BLaER1 treated with 17β-estradiol and CSF1 and Interleukin-3, amounts not matched to agents 10 nM and 100 nM (cell line): ENCODE measurements around the gene PAN3.
"Not testable (repeated sequence)": the region's sequence is repeated elsewhere in the genome, so short reads cannot be mapped to it uniquely, and the experiment has no call there.

Experiments used
- H3K27ac ChIP-seq, 11 experiments: shearing (Covaris generic); formaldehyde crosslinking; 2 replicates each; pipeline ENCODE4 v1.8.1; 2022
- H3K27me3 ChIP-seq, 11 experiments: shearing (Covaris generic); formaldehyde crosslinking; 2 replicates each; pipeline ENCODE4 v1.8.1; 2022
- H3K36me3 ChIP-seq, 11 experiments: shearing (Covaris generic); formaldehyde crosslinking; 2 replicates each; pipeline ENCODE4 v1.8.1; 2022
- H3K4me1 ChIP-seq, 10 experiments: shearing (Covaris generic); formaldehyde crosslinking; 2 replicates each; pipeline ENCODE4 v1.8.1; 2022
- H3K4me2 ChIP-seq, 11 experiments: shearing (Covaris generic); formaldehyde crosslinking; 2 replicates each; pipeline ENCODE4 v1.8.1; 2022
- H3K4me3 ChIP-seq, 10 experiments: shearing (Covaris generic); formaldehyde crosslinking; 2 replicates each; pipeline ENCODE4 v1.8.1; 2022
- H3K9ac ChIP-seq, 11 experiments: shearing (Covaris generic); formaldehyde crosslinking; 2 replicates each; pipeline ENCODE4 v1.8.1; 2022
- H3K9me3 ChIP-seq, 11 experiments: shearing (Covaris generic); formaldehyde crosslinking; replicated peaks in 1 of 11; 2 replicates each; pipeline ENCODE4 v1.8.1; 2022
- H4K20me1 ChIP-seq, 11 experiments: shearing (Covaris generic); formaldehyde crosslinking; 2 replicates each; pipeline ENCODE4 v1.8.1; 2022
- Cebpa-rat ChIP-seq, 11 experiments: shearing (Covaris generic); IDR thresholded peaks; 2 replicates each; pipeline ENCODE4 v1.8.1; 2022

The PAN3 gene

GRCh38 chr13:28128030-28128429 is 10.3 kb upstream of the PAN3 start:
- TF ChIP-seq Cebpa-rat (IDR thresholded peaks at IDR 0.05): no peak
- no peak overlapping the region for H3K27ac ChIP-seq
- no peaks in the 10 kb centered on the region for H3K9me3 ChIP-seq
- H3K4me3 ChIP-seq: no peak overlapping the region
- H3K9ac ChIP-seq: no peak overlapping the region
- no peaks in the 10 kb centered on the region for H3K27me3 ChIP-seq
- peaks cover 0 to 25% (median 21%) of the 10 kb centered on the region in 10 experiments; a peak in 16 of 20 replicates for H3K4me1 ChIP-seq
- H3K36me3 ChIP-seq: no peaks in the 10 kb centered on the region
- H4K20me1 ChIP-seq: no peaks in the 10 kb centered on the region
- no peak overlapping the region for H3K4me2 ChIP-seq

GRCh38 chr13:28128926-28129325 is 9.4 kb upstream of the PAN3 start:
- Histone ChIP-seq H4K20me1 (no peaks in the 10 kb centered on the region), H3K9ac (no peak overlapping the region), H3K36me3 (no peaks in the 10 kb centered on the region), H3K4me1 (peaks cover 0 to 25% (median 21%) of the 10 kb centered on the region in 10 experiments; a peak in 16 of 20 replicates), H3K9me3 (no peaks in the 10 kb centered on the region), H3K4me2 (peak overlapping the region in 6 of 11 experiments; percentile 6 to 37 (median 32); a peak in 12 of 22 replicates), H3K27me3 (no peaks in the 10 kb centered on the region), H3K27ac (no peak overlapping the region), H3K4me3 (no peak overlapping the region)
- no peak for TF ChIP-seq Cebpa-rat (IDR thresholded peaks at IDR 0.05)

DNA sequence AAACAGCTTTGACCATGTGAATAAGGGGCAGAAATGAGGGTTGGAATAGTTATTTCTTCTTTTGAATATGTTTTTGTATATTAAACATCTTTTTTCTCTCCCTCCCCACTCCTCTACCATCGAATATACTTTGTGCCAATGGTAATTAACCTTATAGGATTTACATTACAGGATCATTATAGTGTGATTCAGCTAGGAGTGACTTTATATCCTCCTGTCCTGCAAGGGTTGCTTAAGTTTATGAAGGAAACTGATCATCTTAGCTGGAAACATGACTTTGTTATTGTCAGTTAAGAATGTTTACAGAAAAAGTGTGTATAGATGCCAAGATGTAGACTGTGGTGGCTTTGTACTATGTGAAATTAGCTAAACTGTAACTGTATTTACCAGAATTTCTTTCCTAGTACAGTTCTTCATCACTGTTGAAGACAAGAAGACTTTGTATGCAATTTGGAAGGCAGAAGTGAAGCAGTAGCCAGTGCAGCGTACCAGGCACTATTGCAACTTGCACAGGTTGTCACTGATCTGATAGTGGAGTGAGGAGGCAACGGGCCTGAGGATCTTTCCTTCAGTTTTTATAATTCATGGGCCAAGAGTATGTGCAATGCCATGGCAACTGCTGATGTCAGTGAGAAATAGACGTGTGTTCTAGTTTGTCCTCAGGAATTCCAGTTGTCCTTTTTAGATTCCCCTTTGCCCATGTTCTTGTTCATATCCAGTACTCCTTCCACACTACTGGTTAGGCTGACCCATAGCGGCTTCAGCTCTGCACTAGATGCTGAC is 8.2 kb upstream of the PAN3 start:
- Histone ChIP-seq H3K36me3 (0 out of 22 replicates have a peak, but pooled peaks cover 0 to 1% (median 0%) of the 10 kb centered on the region in 11 experiments), H3K27ac (no peak overlapping the region), H3K9me3 (no peaks in the 10 kb centered on the region), H3K4me1 (peaks cover 0 to 26% (median 21%) of the 10 kb centered on the region in 10 experiments; a peak in 16 of 20 replicates), H4K20me1 (no peaks in the 10 kb centered on the region), H3K9ac (no peak overlapping the region), H3K27me3 (no peaks in the 10 kb centered on the region), H3K4me3 (no peak overlapping the region), H3K4me2 (no peak overlapping the region)
- no peak for TF ChIP-seq Cebpa-rat (IDR thresholded peaks at IDR 0.05)

GRCh38 chr13:28131646-28132045 is 6.7 kb upstream of the PAN3 start:
- H3K27me3 ChIP-seq: no peaks in the 10 kb centered on the region
- no peak overlapping the region for H3K4me2 ChIP-seq
- H4K20me1 ChIP-seq: no peaks in the 10 kb centered on the region; a peak in 1 of 22 replicates
- peaks cover 6 to 36% (median 29%) of the 10 kb centered on the region in 10 experiments; a peak in 18 of 20 replicates for H3K4me1 ChIP-seq
- H3K4me3 ChIP-seq: no peak overlapping the region
- no peaks in the 10 kb centered on the region for H3K9me3 ChIP-seq
- no peak overlapping the region for H3K27ac ChIP-seq
- peaks cover 0 to 16% (median 0%) of the 10 kb centered on the region in 11 experiments; a peak in 3 of 22 replicates for H3K36me3 ChIP-seq
- no peak overlapping the region for H3K9ac ChIP-seq
- no peak for TF ChIP-seq Cebpa-rat (IDR thresholded peaks at IDR 0.05)

- Histone ChIP-seq H3K4me2 (peak overlapping the region; percentile 83 to 97 (median 89)), H3K36me3 (peaks cover 0 to 16% (median 0%) of the 10 kb centered on the region in 11 experiments; a peak in 3 of 22 replicates), H3K4me3 (peak overlapping the region; percentile 89 to 100 (median 96)), H4K20me1 (peaks cover 19 to 26% (median 25%) of the 10 kb centered on the region in 11 experiments), H3K9ac (peak overlapping the region; percentile 97 to 100 (median 100)), H3K9me3 (no peaks in the 10 kb centered on the region), H3K27me3 (no peaks in the 10 kb centered on the region), H3K4me1 (peaks cover 22 to 36% (median 30%) of the 10 kb centered on the region in 10 experiments), H3K27ac (peak overlapping the region; percentile 99 to 100 (median 100); a peak in 21 of 22 replicates)
- TF ChIP-seq Cebpa-rat (IDR thresholded peaks at IDR 0.05): no peak
Observed at GRCh38 chr13:28136916-28137315, 1.4 kb upstream of the PAN3 start.

GRCh38 chr13:28137596-28137995 is 749 bp upstream of the PAN3 start:
- Histone ChIP-seq H3K36me3 (peaks cover 0 to 16% (median 0%) of the 10 kb centered on the region in 11 experiments; a peak in 3 of 22 replicates), H3K4me3 (peak overlapping the region; percentile 89 to 100 (median 96)), H4K20me1 (peaks cover 26 to 32% (median 32%) of the 10 kb centered on the region in 11 experiments), H3K27me3 (no peaks in the 10 kb centered on the region), H3K27ac (peak overlapping the region; percentile 99 to 100 (median 100)), H3K4me2 (peak overlapping the region; percentile 83 to 97 (median 89)), H3K9me3 (no peaks in the 10 kb centered on the region), H3K4me1 (peaks cover 28 to 43% (median 36%) of the 10 kb centered on the region in 10 experiments), H3K9ac (peak overlapping the region; percentile 97 to 100 (median 100))
- TF ChIP-seq Cebpa-rat (IDR thresholded peaks at IDR 0.05): no peak

DNA sequence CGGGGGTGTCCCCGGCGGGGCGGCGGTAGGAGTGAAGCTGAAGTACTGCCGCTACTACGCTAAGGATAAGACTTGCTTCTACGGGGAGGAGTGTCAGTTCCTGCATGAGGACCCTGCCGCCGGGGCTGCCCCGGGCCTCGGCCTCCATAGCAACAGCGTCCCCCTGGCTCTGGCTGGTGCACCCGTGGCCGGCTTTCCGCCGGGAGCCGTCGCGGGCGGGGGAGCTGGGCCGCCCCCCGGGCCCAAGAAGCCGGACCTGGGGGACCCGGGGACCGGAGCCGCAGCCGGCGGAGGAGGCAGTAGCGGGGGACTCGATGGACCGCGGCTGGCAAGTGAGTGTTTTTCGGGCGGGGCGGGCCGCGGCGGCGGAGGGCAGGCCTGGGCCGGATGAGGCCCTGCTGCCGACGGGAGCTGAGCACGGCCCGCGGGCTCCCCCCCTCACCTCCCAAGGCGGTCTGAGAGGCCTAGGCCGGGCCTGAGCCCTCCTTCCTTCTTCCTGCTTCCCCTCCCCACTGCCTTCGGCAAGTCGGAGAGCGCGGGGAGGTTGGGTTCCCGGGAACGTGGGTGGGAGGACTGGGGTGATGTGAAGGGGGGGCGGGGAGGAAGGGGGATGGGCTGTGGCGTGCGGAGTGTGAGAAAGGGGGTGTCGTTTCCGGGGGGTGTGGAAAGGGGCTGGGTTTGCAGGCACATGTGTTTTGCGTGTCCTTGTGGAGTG is 568 bp downstream of the PAN3 start:
- Histone ChIP-seq H3K4me3 (peak overlapping the region; percentile 89 to 100 (median 96)), H3K4me1 (peaks cover 34 to 56% (median 45%) of the 10 kb centered on the region in 10 experiments), H3K27me3 (no peaks in the 10 kb centered on the region), H3K9ac (peak overlapping the region; percentile 97 to 100 (median 100)), H3K27ac (peak overlapping the region; percentile 99 to 100 (median 100)), H4K20me1 (peaks cover 39 to 45% (median 43%) of the 10 kb centered on the region in 11 experiments), H3K9me3 (no peaks in the 10 kb centered on the region), H3K4me2 (peak overlapping the region; percentile 50 to 98 (median 88)), H3K36me3 (peaks cover 0 to 21% (median 3%) of the 10 kb centered on the region in 11 experiments; a peak in 6 of 22 replicates)
- TF ChIP-seq Cebpa-rat (IDR thresholded peaks at IDR 0.05): no peak

DNA sequence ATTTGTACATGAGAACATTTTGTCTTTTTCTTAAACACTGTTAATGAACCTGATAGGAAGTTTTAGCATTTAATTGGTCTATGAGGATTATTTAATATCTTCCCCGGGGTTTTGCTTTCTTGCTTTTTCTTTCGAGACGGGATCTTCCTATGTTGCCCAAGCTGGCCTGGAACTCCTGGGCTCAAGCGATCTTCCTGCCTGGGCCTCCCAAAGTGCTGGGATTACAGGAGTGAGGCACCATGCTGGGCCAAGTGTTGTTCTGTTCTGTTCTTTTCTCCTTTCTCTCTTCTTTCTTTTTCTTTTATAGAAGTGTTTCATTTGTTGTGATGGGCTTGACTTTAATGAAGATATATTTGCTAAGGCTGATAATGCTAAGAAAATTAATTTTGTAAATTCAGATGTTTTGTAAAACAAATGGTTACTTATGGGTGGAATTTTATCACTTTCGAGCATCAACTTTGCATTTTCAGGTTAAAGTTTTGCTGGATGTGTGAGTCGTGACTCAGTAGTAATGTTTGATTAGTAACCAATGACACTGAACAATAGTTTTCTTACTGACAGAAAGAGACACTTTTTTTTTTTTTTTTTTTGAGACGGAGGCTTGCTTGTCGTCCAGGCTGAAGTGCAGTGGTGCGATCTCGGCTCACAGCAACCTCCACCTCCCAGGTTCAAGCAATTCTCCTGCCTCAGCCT is 2.2 kb downstream of the PAN3 start:
- H3K9ac ChIP-seq: peak overlapping the region; percentile 82 to 100 (median 100)
- no peak for TF ChIP-seq Cebpa-rat (IDR thresholded peaks at IDR 0.05)
- no peaks in the 10 kb centered on the region for H3K27me3 ChIP-seq
- peak overlapping the region; percentile 89 to 100 (median 96) for H3K4me3 ChIP-seq
- H3K36me3 ChIP-seq: peaks cover 6 to 32% (median 19%) of the 10 kb centered on the region in 11 experiments; a peak in 20 of 22 replicates
- peaks cover 0 to 14% (median 11%) of the 10 kb centered on the region in 11 experiments; a peak in 10 of 22 replicates for H3K9me3 ChIP-seq
- H4K20me1 ChIP-seq: peaks cover 43 to 62% (median 60%) of the 10 kb centered on the region in 11 experiments
- peak overlapping the region; percentile 55 to 100 (median 100); a peak in 21 of 22 replicates for H3K27ac ChIP-seq
- peaks cover 37 to 67% (median 47%) of the 10 kb centered on the region in 10 experiments for H3K4me1 ChIP-seq
- peak overlapping the region; percentile 88 to 98 (median 94) for H3K4me2 ChIP-seq

- Histone ChIP-seq H3K4me1 (peaks cover 30 to 64% (median 41%) of the 10 kb centered on the region in 10 experiments), H3K9ac (peak overlapping the region; percentile 82 to 100 (median 100)), H3K4me3 (peak overlapping the region; percentile 89 to 100 (median 96)), H3K9me3 (peaks cover 0 to 24% (median 18%) of the 10 kb centered on the region in 11 experiments; a peak in 14 of 22 replicates), H3K27ac (peak overlapping the region; percentile 55 to 100 (median 100); a peak in 21 of 22 replicates), H3K36me3 (peaks cover 9 to 32% (median 26%) of the 10 kb centered on the region in 11 experiments), H4K20me1 (peaks cover 47 to 72% (median 69%) of the 10 kb centered on the region in 11 experiments), H3K4me2 (peak overlapping the region; percentile 88 to 98 (median 94))
- H3K27me3 ChIP-seq: not testable (repeated sequence)
Observed at GRCh38 chr13:28141542-28141941, 3.2 kb downstream of the PAN3 start.
